ENCODE data around the gene CRYBG1. TPM values are rescaled to one million over a fixed set of nuclear protein-coding genes. Genes with fewer than 3 reads are reported as not detected.

The CRYBG1 gene
- polyA plus RNA-seq, 2 of the 4 experiments (the other 2 are of a cell fraction): 0.31 to 0.37 TPM

DNA sequence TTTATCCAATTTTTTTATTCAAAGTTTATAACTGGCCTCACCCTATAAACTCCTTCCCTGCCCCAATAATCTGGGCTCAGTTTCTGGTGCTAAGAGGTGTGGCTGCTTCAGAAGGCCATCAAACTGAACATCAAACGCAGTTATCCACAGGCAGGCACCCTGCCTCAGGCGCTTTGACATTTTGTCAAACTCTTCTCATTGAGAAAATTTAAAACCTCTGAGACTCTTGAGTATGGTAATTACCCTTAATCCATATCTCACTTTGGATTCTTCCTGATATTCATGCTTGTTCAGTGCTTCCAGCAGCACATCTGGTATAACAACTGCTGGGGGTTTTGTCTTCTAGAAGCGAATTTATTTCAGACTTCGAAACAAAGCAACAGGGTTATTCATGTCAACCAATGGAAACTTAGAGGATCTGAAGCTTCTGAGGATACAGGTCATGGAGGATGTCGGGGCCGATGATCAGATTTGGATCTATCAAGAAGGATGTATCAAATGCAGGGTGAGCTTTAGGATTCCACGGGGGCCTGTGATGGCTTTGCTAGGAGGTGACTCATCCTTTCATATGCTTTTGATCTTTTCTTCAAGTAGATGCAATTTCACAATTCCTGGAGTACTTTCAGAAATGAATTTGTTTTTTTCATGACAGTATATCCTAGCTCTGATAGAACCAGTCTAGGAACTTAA, 200.6 kb downstream of the CRYBG1 start:
- FAIRE-seq: no peak
- peaks cover 36% of the 10 kb centered on the region for H3K4me1 ChIP-seq
- no peak for DNase-seq (ENCODE audit: low read depth in 1 of 2, low spot score in 1 of 2)
- ChIA-PET POLR2A (no interaction called here), CTCF (interaction anchor here (0.8 to 17.8 kb wide), 12 partner anchors 9 to 419 kb away, joined by 3 to 195 read pairs (median 4); no protein-coding TSS in a partner anchor)
- H3K9me3 ChIP-seq: no peaks in the 10 kb centered on the region
- ATAC-seq: no peak; a peak in 1 of 6 replicates
- 69% methylated on average over 7 of the region's 7 CpGs for WGBS (ENCODE audit: missing lambda C conversion rate)
- peak overlapping the region in 1 of 2 experiments; percentile 71; a peak in 3 of 6 replicates for H3K27ac ChIP-seq
- H3K4me3 ChIP-seq: no peak overlapping the region
- peak overlapping the region; percentile 41 for H3K4me2 ChIP-seq
- TF ChIP-seq TFCP2L1 (CRISPR knock-in tag; IDR thresholded peaks at IDR 0.05): no peak
- TF ChIP-seq CHD4 (IDR thresholded peaks at IDR 0.05; ENCODE audit: borderline replicate concordance): no peak
- TF ChIP-seq RFX5 (IDR thresholded peaks at IDR 0.05): no peak
- TF ChIP-seq JUNB (IDR thresholded peaks at IDR 0.05): peak; percentile 49; the same call in 1 of the 2 replicates
- TF ChIP-seq, protein P1, sequence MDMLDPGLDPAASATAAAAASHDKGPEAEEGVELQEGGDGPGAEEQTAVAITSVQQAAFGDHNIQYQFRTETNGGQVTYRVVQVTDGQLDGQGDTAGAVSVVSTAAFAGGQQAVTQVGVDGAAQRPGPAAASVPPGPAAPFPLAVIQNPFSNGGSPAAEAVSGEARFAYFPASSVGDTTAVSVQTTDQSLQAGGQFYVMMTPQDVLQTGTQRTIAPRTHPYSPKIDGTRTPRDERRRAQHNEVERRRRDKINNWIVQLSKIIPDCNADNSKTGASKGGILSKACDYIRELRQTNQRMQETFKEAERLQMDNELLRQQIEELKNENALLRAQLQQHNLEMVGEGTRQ (IDR thresholded peaks at IDR 0.05): no peak
- no peak for TF ChIP-seq HDAC2 (IDR thresholded peaks at IDR 0.05)
- TF ChIP-seq CBX8 (IDR thresholded peaks at IDR 0.05): no peak
- no peak for TF ChIP-seq RAD21 (conservative IDR thresholded peaks at IDR 0.05 in 1 of 2, IDR thresholded peaks at IDR 0.05 in 1 of 2)
- TF ChIP-seq, protein P2, sequence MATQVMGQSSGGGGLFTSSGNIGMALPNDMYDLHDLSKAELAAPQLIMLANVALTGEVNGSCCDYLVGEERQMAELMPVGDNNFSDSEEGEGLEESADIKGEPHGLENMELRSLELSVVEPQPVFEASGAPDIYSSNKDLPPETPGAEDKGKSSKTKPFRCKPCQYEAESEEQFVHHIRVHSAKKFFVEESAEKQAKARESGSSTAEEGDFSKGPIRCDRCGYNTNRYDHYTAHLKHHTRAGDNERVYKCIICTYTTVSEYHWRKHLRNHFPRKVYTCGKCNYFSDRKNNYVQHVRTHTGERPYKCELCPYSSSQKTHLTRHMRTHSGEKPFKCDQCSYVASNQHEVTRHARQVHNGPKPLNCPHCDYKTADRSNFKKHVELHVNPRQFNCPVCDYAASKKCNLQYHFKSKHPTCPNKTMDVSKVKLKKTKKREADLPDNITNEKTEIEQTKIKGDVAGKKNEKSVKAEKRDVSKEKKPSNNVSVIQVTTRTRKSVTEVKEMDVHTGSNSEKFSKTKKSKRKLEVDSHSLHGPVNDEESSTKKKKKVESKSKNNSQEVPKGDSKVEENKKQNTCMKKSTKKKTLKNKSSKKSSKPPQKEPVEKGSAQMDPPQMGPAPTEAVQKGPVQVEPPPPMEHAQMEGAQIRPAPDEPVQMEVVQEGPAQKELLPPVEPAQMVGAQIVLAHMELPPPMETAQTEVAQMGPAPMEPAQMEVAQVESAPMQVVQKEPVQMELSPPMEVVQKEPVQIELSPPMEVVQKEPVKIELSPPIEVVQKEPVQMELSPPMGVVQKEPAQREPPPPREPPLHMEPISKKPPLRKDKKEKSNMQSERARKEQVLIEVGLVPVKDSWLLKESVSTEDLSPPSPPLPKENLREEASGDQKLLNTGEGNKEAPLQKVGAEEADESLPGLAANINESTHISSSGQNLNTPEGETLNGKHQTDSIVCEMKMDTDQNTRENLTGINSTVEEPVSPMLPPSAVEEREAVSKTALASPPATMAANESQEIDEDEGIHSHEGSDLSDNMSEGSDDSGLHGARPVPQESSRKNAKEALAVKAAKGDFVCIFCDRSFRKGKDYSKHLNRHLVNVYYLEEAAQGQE (IDR thresholded peaks at IDR 0.05): no peak
- TF ChIP-seq, protein P3, sequence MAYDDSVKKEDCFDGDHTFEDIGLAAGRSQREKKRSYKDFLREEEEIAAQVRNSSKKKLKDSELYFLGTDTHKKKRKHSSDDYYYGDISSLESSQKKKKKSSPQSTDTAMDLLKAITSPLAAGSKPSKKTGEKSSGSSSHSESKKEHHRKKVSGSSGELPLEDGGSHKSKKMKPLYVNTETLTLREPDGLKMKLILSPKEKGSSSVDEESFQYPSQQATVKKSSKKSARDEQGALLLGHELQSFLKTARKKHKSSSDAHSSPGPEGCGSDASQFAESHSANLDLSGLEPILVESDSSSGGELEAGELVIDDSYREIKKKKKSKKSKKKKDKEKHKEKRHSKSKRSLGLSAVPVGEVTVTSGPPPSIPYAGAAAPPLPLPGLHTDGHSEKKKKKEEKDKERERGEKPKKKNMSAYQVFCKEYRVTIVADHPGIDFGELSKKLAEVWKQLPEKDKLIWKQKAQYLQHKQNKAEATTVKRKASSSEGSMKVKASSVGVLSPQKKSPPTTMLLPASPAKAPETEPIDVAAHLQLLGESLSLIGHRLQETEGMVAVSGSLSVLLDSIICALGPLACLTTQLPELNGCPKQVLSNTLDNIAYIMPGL (CRISPR knock-in tag; IDR thresholded peaks at IDR 0.05; ENCODE audit: borderline replicate concordance): no peak
- TF ChIP-seq, protein P4, sequence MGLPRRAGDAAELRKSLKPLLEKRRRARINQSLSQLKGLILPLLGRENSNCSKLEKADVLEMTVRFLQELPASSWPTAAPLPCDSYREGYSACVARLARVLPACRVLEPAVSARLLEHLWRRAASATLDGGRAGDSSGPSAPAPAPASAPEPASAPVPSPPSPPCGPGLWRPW (IDR thresholded peaks at IDR 0.05): no peak
- TF ChIP-seq CEBPB (IDR thresholded peaks at IDR 0.05): no peak
- TF ChIP-seq HOXB13 (CRISPR knock-in tag; IDR thresholded peaks at IDR 0.05; ENCODE audit: low read depth): no peak
- TF ChIP-seq FOSL2 (IDR thresholded peaks at IDR 0.05): peak; percentile 36; the same call in 1 of the 2 replicates
- peak; percentile 63; the same call in 1 of the 2 replicates for TF ChIP-seq FOSL2 (CRISPR knock-in tag; IDR thresholded peaks at IDR 0.05)
- TF ChIP-seq ZC3H11A (IDR thresholded peaks at IDR 0.05): no peak
- TF ChIP-seq ZFP36 (IDR thresholded peaks at IDR 0.05; ENCODE audit: borderline replicate concordance, partially characterized antibody): no peak
- TF ChIP-seq, protein P5, sequence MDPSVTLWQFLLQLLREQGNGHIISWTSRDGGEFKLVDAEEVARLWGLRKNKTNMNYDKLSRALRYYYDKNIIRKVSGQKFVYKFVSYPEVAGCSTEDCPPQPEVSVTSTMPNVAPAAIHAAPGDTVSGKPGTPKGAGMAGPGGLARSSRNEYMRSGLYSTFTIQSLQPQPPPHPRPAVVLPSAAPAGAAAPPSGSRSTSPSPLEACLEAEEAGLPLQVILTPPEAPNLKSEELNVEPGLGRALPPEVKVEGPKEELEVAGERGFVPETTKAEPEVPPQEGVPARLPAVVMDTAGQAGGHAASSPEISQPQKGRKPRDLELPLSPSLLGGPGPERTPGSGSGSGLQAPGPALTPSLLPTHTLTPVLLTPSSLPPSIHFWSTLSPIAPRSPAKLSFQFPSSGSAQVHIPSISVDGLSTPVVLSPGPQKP (IDR thresholded peaks at IDR 0.05; ENCODE audit: low read depth, low read length): no peak
- TF ChIP-seq, protein P6, sequence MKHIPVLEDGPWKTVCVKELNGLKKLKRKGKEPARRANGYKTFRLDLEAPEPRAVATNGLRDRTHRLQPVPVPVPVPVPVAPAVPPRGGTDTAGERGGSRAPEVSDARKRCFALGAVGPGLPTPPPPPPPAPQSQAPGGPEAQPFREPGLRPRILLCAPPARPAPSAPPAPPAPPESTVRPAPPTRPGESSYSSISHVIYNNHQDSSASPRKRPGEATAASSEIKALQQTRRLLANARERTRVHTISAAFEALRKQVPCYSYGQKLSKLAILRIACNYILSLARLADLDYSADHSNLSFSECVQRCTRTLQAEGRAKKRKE (CRISPR knock-in tag; IDR thresholded peaks at IDR 0.05; ENCODE audit: low read depth): no peak
- TF ChIP-seq, protein P7, sequence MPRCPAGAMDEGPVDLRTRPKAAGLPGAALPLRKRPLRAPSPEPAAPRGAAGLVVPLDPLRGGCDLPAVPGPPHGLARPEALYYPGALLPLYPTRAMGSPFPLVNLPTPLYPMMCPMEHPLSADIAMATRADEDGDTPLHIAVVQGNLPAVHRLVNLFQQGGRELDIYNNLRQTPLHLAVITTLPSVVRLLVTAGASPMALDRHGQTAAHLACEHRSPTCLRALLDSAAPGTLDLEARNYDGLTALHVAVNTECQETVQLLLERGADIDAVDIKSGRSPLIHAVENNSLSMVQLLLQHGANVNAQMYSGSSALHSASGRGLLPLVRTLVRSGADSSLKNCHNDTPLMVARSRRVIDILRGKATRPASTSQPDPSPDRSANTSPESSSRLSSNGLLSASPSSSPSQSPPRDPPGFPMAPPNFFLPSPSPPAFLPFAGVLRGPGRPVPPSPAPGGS (IDR thresholded peaks at IDR 0.05): no peak
- TF ChIP-seq MAFK (IDR thresholded peaks at IDR 0.05; ENCODE audit: partially characterized antibody): no peak
- TF ChIP-seq KDM1A (IDR thresholded peaks at IDR 0.05; ENCODE audit: low read depth): no peak
- TF ChIP-seq SMC3 (IDR thresholded peaks at IDR 0.05): 0 out of 3 replicates have a peak, but pooled peaks have one; percentile 7

All from A549 (cell line).